HCT116 (cell line): Measurements from ENCODE around the gene GNB5. TPM values are rescaled to one million over a fixed set of nuclear protein-coding genes. Genes with fewer than 3 reads are reported as not detected.

Source experiments
- ATAC-seq: fragments of 200-7000 bp; cut with Tn5 transposase; 2 replicates; pipeline ENCODE4 v1.9.1; 2020; ENCODE audit warnings: mild to moderate bottlenecking, moderate library complexity
- BruUV-seq: library from RNA; stranded (reverse); fragments of 400-500 nt; replicated peaks from 2 replicates; lab custom pipeline; 2021; lab: Mats Ljungman, UMichigan
- CTCF ChIA-PET: fragments of 300-600 bp; sonication (Branson Sonifier 250); formaldehyde crosslinking; loops from one replicate; lab custom pipeline; 2021; ENCODE audit warnings: antibody characterized with exemption; lab: Charles Lee
- POLR2A ChIA-PET: fragments of 300-600, 350-600 bp; sonication (Branson Sonifier 250); formaldehyde crosslinking; loops from one replicate; lab custom pipeline; 2021; ENCODE audit warnings: antibody characterized with exemption; lab: Charles Lee
- RAD21 ChIA-PET, 2 experiments: fragments of 300-600 bp; sonication (Branson Sonifier 250); formaldehyde crosslinking; loops; one replicate each; lab custom pipeline; 2023; ENCODE audit warnings: low total read pairs in 2 of 2; ENCODE audit not compliant: uncharacterized antibody in 2 of 2, unreplicated experiment in 2 of 2, low non-redundant PET in 1 of 2; lab: Charles Lee
- DNase-seq: peaks from one replicate; pipeline ENCODE4 v3.0.0-alpha.2; 2010; ENCODE audit warnings: low read depth, low spot score
- H2AFZ ChIP-seq: fragments of 200-600 bp; shearing (Covaris generic), sonication (generic); 2 replicates; pipeline ENCODE4 v1.6.1; 2017; ENCODE audit warnings: low read depth, mixed run types, mixed read lengths, antibody characterized with exemption, low read length; ENCODE audit not compliant: poor library complexity, severe bottlenecking
- H3K27ac ChIP-seq: 2 replicates; pipeline ENCODE4 v1.5.1; 2012; ENCODE audit warnings: low read depth, low read length
- H3K27me3 ChIP-seq: fragments of 200-600 bp; sonication (generic); 2 replicates; pipeline ENCODE4 v1.6.1; 2016; ENCODE audit warnings: mixed run types, low read length, mixed read lengths; ENCODE audit not compliant: insufficient read depth
- H3K36me3 ChIP-seq, 2 experiments: fragments of 200-500 bp in 1 of 2; fragments of 200-600 bp in 1 of 2; sonication (Bioruptor generic) in 1 of 2; sonication (generic) in 1 of 2; 2 replicates each; pipeline versions ENCODE4 v1.5.1 to v1.6.1; 2014 to 2016; ENCODE audit warnings: low read length in 2 of 2, inconsistent platforms in 1 of 2, mixed read lengths in 1 of 2, mixed run types in 1 of 2; ENCODE audit not compliant: insufficient read depth in 2 of 2, control insufficient read depth in 1 of 2
- H3K4me1 ChIP-seq, 2 experiments: fragments of 200-600 bp in 1 of 2; sonication (generic) in 1 of 2; 2 replicates each; pipeline versions ENCODE4 v1.5.1 to v1.6.1; 2012 to 2017; ENCODE audit warnings: low read length in 2 of 2, inconsistent platforms in 1 of 2, mild to moderate bottlenecking in 1 of 2, mixed read lengths in 1 of 2, mixed run types in 1 of 2, moderate library complexity in 1 of 2; ENCODE audit not compliant: insufficient read depth in 2 of 2, control insufficient read depth in 1 of 2
- H3K4me2 ChIP-seq: fragments of 200-600 bp; sonication (generic); 2 replicates; pipeline ENCODE4 v1.6.1; 2017; ENCODE audit warnings: mixed run types, low read length, mixed read lengths
- H3K4me3 ChIP-seq, 2 experiments: fragments of 200-600 bp in 1 of 2; sonication (generic) in 1 of 2; replicated peaks in 1 of 2; 2 replicates each; pipeline ENCODE4 v1.5.1; 2011 to 2016; ENCODE audit warnings: low read length in 2 of 2, control low read depth in 1 of 2, low read depth in 1 of 2, mild to moderate bottlenecking in 1 of 2, mixed read lengths in 1 of 2, mixed run types in 1 of 2
- H3K79me2 ChIP-seq: fragments of 200-600 bp; sonication (generic); 2 replicates; pipeline ENCODE4 v1.6.1; 2017; ENCODE audit warnings: mild to moderate bottlenecking, mixed run types, low read length, moderate library complexity, mixed read lengths; ENCODE audit not compliant: insufficient read depth
- H3K9ac ChIP-seq: fragments of 200-600 bp; sonication (generic); 2 replicates; pipeline ENCODE4 v1.6.1; 2016; ENCODE audit warnings: low read length, mixed read lengths
- H3K9me2 ChIP-seq: fragments of 200-600 bp; sonication (generic), shearing (Covaris generic); 2 replicates; pipeline ENCODE4 v1.6.1; 2017; ENCODE audit warnings: mixed run types, mild to moderate bottlenecking, moderate library complexity; ENCODE audit not compliant: insufficient read depth
- H3K9me3 ChIP-seq, 2 experiments: fragments of 200-500 bp in 1 of 2; fragments of 200-600 bp in 1 of 2; sonication (Bioruptor generic) in 1 of 2; sonication (generic) in 1 of 2; 2 replicates each; pipeline ENCODE4 v1.6.1; 2014 to 2017; ENCODE audit warnings: low read length in 2 of 2, mixed read lengths in 2 of 2, inconsistent platforms in 1 of 2, low read depth in 1 of 2, mild to moderate bottlenecking in 1 of 2, mixed run types in 1 of 2, moderate library complexity in 1 of 2; ENCODE audit not compliant: control insufficient read depth in 1 of 2, insufficient read depth in 1 of 2
- H4K20me1 ChIP-seq: fragments of 200-600 bp; sonication (generic), shearing (Covaris generic); 2 replicates; pipeline ENCODE4 v1.6.1; 2017; ENCODE audit warnings: mixed run types, mild to moderate bottlenecking, moderate library complexity; ENCODE audit not compliant: insufficient read depth
- ATF3 ChIP-seq: IDR thresholded peaks from 2 replicates; pipeline ENCODE4 v1.6.1; 2012
- CEBPB ChIP-seq: IDR thresholded peaks from 2 replicates; pipeline ENCODE4 v1.6.1; 2012; ENCODE audit warnings: low read depth
- CTCF ChIP-seq, 3 experiments: fragments of 200-600 bp in 1 of 3; sonication (generic) in 1 of 3; IDR thresholded peaks in 2 of 3; conservative IDR thresholded peaks in 1 of 3; 2 replicates each; pipeline ENCODE4 v1.5.1; 2012 to 2017; ENCODE audit warnings: low read depth in 2 of 3, low read length in 2 of 3, antibody characterized with exemption in 1 of 3, borderline replicate concordance in 1 of 3, control low read depth in 1 of 3, mild to moderate bottlenecking in 1 of 3, mixed read lengths in 1 of 3, mixed run types in 1 of 3, moderate library complexity in 1 of 3; ENCODE audit not compliant: insufficient read depth in 1 of 3
- EGR1 ChIP-seq: IDR thresholded peaks from 2 replicates; pipeline ENCODE4 v1.6.1; 2012; ENCODE audit warnings: low read depth
- ELF1 ChIP-seq: IDR thresholded peaks from 2 replicates; pipeline ENCODE4 v1.6.1; 2012; ENCODE audit warnings: low read depth, borderline replicate concordance
- EZH2 ChIP-seq: fragments of 200-600 bp; sonication (generic); IDR thresholded peaks from 2 replicates; pipeline ENCODE4 v1.6.1; 2017; ENCODE audit warnings: antibody characterized with exemption, mixed run types
- EZH2phosphoT487 ChIP-seq: fragments of 200-600 bp; IDR thresholded peaks from 2 replicates; pipeline ENCODE4 v1.6.1; 2018; ENCODE audit warnings: antibody characterized with exemption, borderline replicate concordance
- FOSL1 ChIP-seq: IDR thresholded peaks from 2 replicates; pipeline ENCODE4 v1.6.1; 2012; ENCODE audit warnings: low read depth
- JUND ChIP-seq: IDR thresholded peaks from 2 replicates; pipeline ENCODE4 v1.6.1; 2012
- MAX ChIP-seq: IDR thresholded peaks from 2 replicates; pipeline ENCODE4 v1.6.1; 2012
- POLR2A ChIP-seq: IDR thresholded peaks from 2 replicates; pipeline ENCODE4 v1.7.0; 2011; ENCODE audit warnings: borderline replicate concordance; ENCODE audit not compliant: insufficient read depth, insufficient read length; ENCODE audit errors: extremely low read depth
- POLR2AphosphoS5 ChIP-seq: IDR thresholded peaks from 2 replicates; pipeline ENCODE4 v1.6.1; 2011; ENCODE audit warnings: mild to moderate bottlenecking, low read depth, low read length, moderate library complexity
- REST ChIP-seq: IDR thresholded peaks from 2 replicates; pipeline ENCODE4 v1.6.1; 2012; ENCODE audit warnings: low read depth
- SIN3A ChIP-seq: IDR thresholded peaks from 2 replicates; pipeline ENCODE4 v1.6.1; 2012; ENCODE audit warnings: low read depth
- SP1 ChIP-seq: IDR thresholded peaks from 2 replicates; pipeline ENCODE4 v1.6.1; 2012; ENCODE audit warnings: low read depth
- SRF ChIP-seq: IDR thresholded peaks from 2 replicates; pipeline ENCODE4 v1.6.1; 2012; ENCODE audit warnings: low read depth
- YY1 ChIP-seq: IDR thresholded peaks from 2 replicates; pipeline ENCODE4 v1.6.1; 2011; ENCODE audit warnings: low read length, low read depth, moderate library complexity, mild to moderate bottlenecking; ENCODE audit not compliant: insufficient replicate concordance; ENCODE audit errors: extremely low read depth
- ZBTB33 ChIP-seq: IDR thresholded peaks from 2 replicates; pipeline ENCODE4 v1.6.1; 2011; ENCODE audit warnings: mild to moderate bottlenecking, low read length, moderate library complexity; ENCODE audit not compliant: insufficient replicate concordance; ENCODE audit errors: extremely low read depth
- ZFX ChIP-seq: fragments of 450-650 bp; IDR thresholded peaks from 2 replicates; pipeline ENCODE4 v1.6.1; 2017
- ZNF274 ChIP-seq: fragments of 200-500 bp; sonication (Bioruptor generic); IDR thresholded peaks from 2 replicates; pipeline ENCODE4 v1.6.1; 2014; ENCODE audit warnings: mild to moderate bottlenecking, low read depth, low read length, inconsistent platforms
- intact Hi-C: fragments of 100-400 bp; cut with micrococcal nuclease; formaldehyde crosslinking; loops from 2 replicates; pipeline ENCODE4 v1.10.0; 2022
- total RNA-seq: library from RNA; stranded (reverse); gene quantifications from one replicate; pipeline ENCODE4 v1.2.1, GENCODE V29; 2021; ENCODE audit not compliant: unreplicated experiment

GNB5 gene
- total RNA-seq, 1 experiment from 2014 or later = 27.6 TPM

GRCh38 chr15:52151353-52151752, 39.8 kb downstream of the GNB5 start:
- Histone ChIP-seq H3K9me2 (no peaks in the 10 kb centered on the region), H3K27me3 (no peaks in the 10 kb centered on the region), H3K79me2 (no peaks in the 10 kb centered on the region), H2AFZ (no peak overlapping the region), H3K4me2 (no peak overlapping the region), H3K36me3 (peaks cover 0 to 2% of the 10 kb centered on the region in 2 experiments; a peak in 1 of 4 replicates), H3K27ac (no peak overlapping the region), H3K4me1 (no peaks in the 10 kb centered on the region), H4K20me1 (no peaks in the 10 kb centered on the region), H3K9ac (no peak overlapping the region), H3K9me3 (no peaks in the 10 kb centered on the region), H3K4me3 (no peak overlapping the region)
- intact Hi-C loops = no loop called here
- ChIA-PET RAD21 (no interaction called here), POLR2A (no interaction called here), CTCF (no interaction called here)
- TF ChIP-seq CEBPB (no peak), SIN3A (no peak), EZH2 (no peak), ZFX (no peak), ATF3 (no peak), JUND (no peak), ZNF274 (no peak), CTCF (IDR thresholded peaks at IDR 0.05 in 2 of 3, conservative IDR thresholded peaks at IDR 0.05 in 1 of 3; ENCODE audit: borderline replicate concordance in 1 of 3, insufficient read depth in 1 of 3, low read depth in 2 of 3, low read length in 2 of 3) (no peak), SP1 (no peak), REST (no peak), ZBTB33 (no peak), EGR1 (no peak), EZH2phosphoT487 (no peak), POLR2A (no peak), POLR2AphosphoS5 (no peak), ELF1 (no peak), MAX (no peak), SRF (no peak), YY1 (no peak), FOSL1 (no peak)
- BruUV-seq = no TSS peak
- ATAC-seq = no peak
- no peak for DNase-seq
